HPDE6-E6E7 (cell line): ENCODE results near the gene INKA2.
"Not testable (repeated sequence)": the region's sequence is repeated elsewhere in the genome, so short reads cannot be mapped to it uniquely, and the experiment has no call there.

Experiments
- DNase-seq: peaks from one replicate; pipeline ENCODE4 v3.0.0; 2011; ENCODE audit warnings: missing footprints; ENCODE audit errors: extremely low spot score

Gene INKA2

DNA sequence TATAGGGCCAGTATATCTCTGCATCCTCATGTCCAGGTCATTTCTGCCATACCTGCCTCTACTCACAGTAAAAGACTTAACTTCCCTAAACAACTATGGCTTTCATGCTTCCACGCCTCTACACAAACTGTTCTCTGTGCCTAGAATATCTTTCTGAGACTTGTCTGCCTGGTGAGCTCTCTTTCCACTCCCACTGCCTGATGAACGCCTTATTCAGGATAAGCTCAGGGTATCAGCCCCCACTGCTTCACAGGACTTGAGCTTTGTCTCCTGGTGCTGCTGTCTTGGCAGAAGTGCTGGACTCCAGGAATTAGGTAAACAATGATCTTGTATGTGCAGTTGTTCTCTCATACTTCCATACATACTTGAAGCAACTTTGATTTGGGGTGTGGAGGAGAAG lies 11.7 kb upstream of the INKA2 start:
- DNase-seq: no peak

DNA sequence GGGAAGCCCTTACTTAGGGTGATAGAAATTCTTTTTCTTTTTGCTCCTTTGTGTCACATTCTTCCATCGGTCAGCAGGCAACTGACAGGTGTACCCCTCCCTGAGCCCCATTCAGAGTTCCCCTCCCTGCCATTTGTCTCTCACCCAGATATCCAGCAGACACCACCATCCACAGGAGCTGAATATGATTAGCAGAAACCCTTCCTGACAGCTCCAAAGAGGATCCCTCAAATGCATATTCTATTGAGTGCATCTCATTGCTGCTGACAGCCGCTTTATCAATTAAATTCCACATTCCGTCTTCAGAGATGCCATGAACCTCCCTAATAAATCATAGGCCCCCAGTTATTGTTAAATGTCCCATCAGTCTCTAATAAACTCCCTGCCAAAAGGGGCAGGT lies 10.4 kb upstream of the INKA2 start:
- DNase-seq: no peak

DNA sequence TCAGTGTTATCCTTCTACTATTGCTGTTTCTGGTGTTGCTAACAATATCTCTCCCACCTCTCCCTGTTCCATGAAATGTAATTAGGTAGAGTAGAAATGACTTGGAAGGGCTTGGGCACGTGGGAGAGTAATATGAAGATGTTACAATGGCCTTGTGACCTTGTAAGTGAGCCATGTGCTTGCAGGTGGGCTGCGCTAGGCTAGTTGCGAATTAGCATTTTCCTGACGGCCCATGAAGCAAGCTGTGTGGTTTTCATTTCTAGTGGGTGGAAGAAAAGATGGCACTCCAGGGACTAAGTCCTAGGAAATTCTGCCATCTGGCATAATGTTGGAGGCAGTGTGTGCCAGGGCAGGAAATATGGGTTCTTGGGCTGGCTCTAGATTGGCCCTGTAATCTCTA lies 8.8 kb upstream of the INKA2 start:
- no peak for DNase-seq

DNA sequence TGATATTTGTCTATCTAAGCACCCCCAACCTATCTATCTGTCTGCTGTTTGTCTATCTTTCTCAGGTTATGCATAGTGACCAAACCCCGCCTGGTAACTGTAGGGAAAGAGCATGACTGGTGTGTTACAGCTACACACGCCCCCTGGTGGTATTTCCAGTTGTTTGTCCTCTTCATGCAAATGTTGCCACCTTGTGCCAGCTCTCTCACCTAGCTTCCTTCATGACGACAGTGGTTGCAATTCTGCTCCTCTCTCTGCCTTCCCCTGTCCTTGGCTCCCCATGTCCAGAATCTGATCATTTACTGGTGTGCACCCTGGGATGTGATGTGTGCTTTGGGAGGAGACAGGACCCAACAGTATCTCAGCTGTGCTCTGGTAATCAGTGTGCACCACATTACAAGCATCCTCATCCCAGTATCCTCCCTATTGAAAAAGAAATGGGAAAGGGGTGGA lies 8.1 kb upstream of the INKA2 start:
- DNase-seq: peak; percentile 43

DNA sequence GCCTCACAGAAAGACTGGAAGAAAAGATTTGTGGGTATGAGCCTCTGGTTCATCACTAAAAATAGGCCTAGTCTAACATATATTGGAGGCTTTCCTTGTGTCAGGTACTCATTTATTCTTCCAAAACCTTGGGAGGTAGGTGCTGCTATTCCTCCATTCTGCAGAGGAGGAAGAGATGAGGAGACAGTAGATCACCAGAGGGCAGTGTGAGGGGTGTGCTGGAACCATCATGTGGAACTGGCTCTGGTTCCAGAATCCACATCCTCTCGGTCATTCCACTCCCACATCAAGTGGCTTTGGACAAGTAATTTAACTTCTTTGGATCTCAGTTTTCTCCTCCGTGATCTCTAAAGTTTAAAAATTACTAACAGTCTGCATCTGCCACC lies 7.4 kb upstream of the INKA2 start:
- no peak for DNase-seq

DNA sequence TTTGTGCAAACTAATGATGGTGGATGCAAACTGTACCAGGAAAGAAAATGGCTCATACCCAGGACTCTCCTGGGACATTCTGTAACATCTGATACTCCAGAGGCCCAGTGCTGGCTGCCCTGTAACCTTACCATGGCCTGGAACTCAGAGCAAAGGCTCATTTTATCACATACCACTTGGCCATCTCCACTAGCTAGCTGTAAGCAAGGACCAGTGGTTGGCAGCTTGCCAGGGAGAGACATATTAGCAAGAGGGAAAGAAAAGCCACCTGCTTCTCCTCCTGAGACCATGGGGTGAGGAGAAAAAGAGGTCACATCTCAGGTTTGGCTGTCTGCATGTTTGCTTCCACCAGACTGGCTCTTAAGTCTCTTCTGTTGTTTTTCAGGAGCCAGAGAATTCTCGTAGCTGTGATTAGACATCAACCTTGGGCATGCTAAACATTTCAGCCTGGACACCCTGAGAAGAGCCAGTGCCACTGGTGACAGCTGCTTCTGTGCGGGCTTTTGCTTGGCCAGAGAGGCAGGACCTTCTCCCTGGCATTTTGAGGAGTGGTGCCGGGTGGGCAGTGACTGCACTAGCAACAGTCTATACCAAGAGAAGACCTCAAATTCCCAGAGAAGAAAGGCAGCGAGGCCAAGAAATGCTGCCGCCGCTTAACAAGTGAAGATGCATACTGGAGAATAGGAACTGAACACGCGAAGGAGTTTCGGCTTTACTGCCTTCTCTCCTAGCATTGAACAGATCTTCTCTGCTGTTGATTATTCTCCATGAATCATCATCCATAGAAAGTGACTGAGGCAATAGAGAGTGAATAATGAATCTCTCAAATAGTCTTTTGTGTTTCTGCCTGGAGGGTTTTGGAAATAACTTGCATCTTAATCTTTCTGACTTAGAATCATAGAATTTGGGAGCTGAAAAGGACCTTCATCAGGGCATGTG lies 6.7 kb upstream of the INKA2 start:
- no peak for DNase-seq

DNA sequence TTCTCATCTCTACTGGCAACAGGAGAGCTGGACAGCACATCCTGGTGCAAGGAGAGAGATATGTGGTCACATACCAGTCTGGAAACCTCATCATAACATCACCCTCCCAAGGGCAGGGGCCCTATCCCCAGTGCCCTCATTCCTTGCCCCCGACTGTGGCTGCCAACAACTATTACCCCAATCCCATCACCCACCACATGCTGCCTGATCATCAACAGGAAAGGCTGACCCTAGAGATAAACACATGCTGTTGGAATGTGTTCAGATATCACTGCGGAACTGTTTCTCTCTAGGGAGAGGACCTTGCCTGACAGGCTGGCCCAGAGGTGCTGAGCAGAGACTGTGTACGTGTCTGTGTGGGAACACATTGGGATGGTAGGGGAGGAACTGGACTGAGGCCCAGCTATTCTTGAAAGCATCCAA lies 4.5 kb upstream of the INKA2 start:
- DNase-seq: no peak

DNA sequence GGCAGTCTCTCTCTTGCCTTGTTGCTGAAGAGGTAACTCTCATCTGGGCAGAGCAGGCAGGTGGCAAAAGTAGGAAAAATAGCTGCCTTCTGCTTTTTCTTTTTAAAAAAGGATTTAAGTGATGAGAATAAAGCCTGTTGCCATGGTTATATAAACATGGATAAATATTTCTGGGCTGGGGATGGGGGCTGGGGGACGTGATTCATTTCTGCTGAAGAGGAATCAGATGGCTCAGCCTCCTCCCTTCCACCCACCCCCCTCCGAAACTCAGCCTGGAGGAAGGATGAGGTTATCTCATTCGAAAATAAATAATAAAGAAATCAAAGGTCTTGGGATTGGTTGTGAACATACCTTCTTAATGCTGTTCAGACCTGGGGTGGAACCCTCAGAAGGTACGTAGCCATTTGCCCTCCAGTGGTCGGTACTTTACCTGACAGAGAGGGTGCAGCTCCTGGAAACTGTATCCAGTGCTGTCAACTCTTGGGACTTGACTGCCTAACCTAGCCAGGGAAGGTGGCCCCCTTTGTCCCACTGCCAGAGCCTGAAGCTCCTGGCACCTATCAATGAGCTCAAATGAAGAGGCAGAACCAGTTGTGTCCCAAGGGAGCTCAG lies 3.8 kb upstream of the INKA2 start:
- DNase-seq: no peak

DNA sequence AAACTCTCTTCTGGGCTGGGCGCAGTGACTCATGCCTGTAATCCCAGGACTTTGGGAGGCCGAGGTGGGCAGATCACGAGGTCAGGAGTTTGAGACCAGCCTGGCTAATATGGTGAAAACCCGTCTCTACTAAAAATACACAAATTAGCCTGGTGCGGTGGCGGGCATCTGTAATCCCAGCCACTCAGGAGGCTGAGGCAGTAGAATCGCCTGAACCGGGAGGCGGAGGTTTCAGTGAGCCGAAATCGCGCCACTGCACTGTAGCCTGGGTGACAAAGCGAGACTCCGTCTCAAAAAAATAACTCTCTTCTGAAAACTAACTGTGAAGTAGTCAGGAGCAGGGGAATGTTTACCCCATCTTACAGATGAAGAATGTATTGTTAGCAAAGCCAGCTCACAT lies 3.1 kb upstream of the INKA2 start:
- not testable (repeated sequence) for DNase-seq

DNA sequence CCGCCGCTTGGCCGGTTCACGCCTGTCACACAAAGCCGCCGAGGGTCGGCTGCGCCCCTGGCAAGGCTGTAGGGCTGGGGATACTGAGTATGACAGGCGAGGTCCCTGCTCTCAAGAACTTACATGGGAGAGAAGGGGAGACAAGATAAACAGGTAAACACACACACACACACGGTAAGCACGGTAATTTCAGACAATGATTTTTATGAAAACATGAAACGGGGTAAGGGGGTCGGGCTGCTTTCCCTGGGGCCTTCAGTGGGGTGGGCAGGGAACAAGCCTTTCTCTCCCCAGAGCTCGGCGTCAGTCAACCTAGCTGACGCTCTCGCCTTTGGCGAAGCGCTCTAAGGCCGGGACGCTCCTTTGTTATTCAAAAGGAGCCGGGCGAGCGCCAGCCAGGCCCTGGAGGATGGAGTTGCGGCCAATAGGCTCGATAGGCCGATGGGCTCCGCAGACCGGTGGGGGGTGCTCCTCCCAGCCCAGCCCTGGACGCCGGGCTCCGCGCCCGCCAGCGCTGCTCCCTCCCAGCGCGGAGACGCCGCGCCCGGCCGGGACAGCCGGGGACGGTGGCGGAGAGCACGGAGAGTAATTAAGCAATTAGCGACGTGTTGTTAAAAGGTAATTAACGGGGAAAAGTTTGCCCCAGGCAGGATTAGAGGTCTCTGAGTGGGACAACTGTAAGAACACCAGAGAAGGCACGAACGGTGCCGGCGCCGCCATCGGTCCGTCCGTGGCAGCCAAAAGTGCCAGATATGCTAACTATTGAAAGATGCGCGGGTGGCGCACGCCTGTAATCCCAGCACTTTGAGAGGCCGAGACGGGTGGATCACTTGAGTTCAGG lies 950 bp upstream of the INKA2 start:
- peak; percentile 27 for DNase-seq

DNA sequence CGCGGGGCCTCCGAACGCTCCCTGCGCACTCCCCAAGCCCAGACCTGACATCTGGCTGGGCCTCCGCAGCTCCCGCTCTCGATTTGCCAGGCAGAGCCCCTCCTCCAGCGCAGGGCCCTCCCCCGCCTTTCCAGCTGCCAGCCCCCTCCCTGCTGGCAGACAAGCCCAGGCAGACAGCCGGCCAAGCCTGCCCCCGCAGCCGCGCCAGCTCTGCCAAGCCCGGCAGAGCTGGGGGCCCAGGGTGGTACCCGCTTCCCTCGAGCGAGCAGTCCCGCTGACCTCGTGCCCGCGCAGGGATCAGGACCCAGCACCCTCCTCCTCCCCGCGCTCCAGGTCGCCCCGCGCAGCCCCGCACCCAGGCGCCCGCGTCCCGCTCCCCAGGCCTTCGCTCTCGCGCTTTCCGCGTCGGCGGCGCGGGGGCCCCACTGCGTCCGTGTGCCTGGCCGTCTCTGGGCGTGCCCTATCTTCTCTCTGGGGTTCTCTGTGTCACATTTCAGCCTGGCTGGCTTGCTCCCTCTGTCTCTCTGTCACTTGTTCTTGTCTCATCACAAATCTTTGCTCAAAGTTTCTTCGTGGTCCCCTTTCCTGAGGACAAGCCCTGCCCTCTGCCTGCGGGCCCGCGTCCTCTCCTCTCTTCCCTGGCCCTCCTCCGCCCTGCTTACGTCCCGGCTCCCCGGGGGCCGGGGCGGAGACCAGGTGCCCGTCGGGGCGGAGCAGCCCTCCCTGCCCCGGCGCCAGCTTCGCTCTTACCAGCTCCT lies 580 bp downstream of the INKA2 start:
- DNase-seq: peak; percentile 58

DNA sequence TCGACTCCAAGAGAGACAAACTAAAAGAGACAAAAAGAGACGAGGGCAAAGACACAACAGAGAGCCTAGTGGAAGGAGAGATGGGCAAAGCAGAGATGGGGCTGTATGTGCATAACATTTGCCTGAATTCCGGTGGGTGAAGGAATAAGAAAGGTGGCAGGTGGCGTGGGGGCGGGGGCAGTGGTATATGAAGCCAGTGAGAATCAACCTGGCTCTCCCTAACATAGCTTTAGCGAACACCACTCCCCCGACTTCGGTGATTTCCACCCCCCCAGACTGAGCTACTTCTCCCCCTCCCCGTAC lies 1.1 kb downstream of the INKA2 start:
- no peak for DNase-seq

DNA sequence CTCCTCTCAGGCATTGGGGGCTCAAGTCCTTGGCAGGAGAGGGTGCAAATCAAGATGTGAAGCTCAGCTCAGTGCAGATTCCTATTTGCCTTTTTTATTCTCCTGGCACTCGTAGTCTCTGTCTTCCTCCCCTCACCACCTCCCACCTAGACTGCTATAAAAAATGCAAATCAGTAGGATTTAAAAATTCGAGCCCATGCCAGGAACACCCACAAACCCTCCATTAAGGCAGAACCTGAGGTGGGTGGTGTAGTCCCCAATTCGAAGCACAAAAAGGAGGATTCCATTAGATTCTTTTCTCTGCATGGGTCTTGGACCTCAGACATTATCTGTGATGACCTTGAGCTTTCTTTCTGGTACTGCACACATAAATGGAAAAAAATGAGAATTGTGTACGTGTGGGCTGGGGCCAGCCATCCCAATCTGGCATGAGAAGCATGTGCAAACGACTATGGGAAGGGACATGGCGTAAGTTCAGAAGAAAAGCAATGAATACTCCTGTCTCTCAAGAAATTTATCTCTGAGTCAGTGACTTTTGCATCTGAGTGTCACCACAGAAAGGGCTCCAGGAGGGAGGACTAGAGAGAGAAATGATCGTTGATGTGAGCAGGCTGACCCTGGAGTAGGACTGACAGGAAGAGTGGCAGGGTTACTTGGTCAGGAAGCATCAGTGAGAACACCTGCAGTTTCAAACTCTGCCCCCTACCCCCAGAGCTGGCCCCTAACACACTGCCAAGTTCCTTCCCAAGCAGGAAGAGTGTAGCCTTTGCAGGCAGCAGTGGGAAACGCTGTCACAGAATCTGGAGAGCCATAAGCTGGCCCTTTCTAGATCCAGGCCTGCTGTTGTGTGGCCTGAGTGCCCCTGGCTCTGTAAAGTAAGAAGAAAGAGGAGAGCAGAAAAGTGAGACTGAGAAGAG lies 1.7 kb downstream of the INKA2 start:
- DNase-seq: no peak

DNA sequence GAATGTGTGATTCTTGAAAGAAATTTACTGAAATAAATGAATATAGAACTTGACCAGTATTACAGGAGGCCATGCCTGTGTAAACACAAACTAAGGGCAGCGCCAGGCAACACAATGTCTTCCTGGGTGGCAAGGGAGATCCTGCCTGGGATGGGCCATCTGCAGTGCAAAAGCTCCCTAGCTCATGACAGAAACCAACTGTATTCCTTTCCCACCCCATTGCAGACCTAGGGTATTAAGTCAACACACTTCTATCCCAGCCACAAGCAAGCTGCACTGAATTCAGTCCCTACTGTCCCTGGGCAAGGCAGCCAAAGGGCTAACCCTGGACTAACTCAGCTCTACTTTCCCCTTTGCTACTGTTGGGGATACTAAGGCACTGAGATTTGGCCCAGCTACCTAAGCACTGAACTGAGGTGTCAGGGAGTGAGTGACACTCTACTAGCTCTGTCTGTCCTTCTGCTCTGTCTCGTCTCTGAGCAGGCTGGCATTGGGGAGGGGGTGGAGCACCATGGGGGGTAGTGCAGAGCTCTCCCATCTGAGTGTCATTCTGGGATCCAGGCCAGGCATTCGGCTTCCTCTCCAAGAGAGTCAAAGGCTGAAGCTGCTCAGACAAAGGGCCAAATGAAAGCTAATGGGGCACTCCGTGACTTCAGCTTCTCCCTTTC lies 2.5 kb downstream of the INKA2 start:
- DNase-seq: no peak

DNA sequence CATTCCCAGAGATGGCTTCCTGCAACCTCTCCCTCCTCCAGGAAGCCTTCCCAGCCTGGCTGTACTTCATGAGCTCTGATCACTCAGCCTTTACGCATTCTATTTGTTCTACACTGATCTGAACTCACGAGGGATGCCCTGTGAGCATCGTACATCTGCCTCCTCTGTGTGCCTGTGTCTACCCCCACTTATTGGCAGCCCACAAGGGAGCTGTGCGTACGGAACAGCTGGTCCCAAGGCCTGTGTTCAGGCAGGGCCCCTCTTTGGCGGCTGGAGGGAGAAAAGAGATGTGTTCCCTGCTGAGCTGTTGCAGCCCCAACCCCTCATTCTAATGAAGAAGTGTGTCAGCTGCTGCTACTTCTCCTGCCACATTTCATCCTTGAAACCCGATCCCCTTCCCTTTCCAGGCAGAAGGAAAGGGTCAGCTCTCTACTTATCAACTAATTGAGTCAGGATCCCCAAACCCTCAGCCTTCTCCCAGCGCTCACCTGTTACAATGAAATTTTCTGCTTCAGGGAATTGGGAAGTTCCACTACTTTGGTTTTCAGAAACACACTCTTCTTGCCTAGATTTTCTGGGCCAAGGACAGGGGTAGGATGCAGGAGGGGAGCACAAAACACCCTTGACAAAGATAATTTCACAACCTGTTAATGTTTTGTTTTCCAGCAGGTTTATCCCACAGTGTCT lies 3.2 kb downstream of the INKA2 start:
- DNase-seq: no peak

DNA sequence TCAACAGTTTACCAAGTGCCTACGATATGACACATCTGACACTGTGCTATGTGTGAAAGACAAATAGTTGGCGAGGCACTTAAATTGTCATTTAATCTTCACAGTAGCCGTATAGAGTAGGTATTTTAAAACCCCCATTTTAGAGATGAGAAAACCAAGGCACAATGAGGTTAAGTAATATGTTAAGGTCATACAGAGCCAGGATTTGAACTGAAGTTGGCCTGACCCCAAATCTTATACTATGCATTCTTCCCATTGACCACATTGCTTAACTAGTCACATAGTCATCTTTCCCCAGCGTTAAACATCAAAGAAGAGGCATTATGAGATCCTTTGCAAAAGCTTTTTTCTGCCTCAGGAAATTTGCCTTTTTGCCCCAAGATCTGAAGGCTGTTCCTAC lies 3.9 kb downstream of the INKA2 start:
- no peak for DNase-seq

DNA sequence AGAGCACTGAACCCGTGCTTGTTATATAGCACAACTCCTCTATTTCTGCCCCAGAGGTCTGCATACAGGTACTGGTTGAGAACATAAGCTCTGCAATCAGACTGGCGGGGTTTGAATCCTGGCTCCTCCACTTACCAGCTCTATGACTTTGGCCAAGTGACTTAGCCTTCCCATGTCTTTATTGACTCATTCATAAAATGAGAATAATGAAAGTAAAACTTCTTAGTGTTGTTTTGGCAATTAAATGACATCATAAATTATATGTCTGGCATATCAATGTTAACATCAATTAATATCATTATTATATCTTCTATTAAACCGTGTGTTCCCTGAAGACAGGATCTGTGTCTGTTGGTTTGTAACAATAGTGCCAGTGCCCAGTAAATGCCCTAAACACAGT lies 4.3 kb downstream of the INKA2 start:
- no peak for DNase-seq

DNA sequence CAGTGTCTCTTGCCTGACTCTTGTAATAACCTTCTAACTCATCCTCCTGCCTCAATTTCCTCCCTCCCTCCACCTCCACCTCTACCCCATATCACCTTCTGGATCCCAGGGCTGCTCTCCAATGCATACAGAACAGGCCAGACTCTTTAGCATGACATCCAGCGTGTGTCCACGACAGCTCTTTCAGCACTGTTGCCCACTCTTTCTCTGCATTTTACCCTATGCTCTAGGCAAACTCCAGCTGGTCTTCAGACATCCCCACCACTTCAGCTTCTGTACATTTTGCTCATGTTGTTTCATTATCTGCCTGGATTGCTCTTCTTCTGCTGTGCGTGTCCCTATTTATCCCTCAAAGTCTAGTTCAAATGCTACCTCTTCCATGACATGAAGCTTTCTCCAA lies 4.8 kb downstream of the INKA2 start:
- DNase-seq: no peak

DNA sequence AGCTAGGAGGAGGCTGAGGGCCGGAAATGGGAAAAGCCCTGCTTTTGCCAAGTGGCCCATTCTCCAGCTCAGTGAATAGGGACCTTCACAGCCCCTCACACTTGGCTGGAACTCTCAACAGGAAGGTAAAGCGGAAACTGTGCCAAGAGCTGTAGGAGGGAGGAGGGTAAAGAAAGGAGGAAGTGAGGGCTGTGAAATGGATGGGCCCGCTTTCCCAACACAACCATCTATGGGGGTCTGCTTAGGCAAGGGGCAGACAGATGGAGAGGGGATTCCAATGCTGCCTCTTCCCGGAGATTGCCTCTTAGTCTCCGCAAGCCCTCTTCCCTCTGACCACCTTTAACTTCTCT lies 5.2 kb downstream of the INKA2 start:
- no peak for DNase-seq
